ENCODE results near the gene ANKRD28.

Gene ANKRD28

GRCh38 chr3:15714448-15714847 is 83.3 kb downstream of the ANKRD28 start:
- no peak for DNase-seq

GRCh38 chr3:15713364-15713763 is 84.4 kb downstream of the ANKRD28 start:
- no peak for DNase-seq

GRCh38 chr3:15711281-15711680 is 86.5 kb downstream of the ANKRD28 start:
- no peak for DNase-seq

- DNase-seq, result peak; percentile 28 to 33
Measured at GRCh38 chr3:15708882-15709677, 88.7 kb downstream of the ANKRD28 start.

- no peak for DNase-seq
Measured at GRCh38 chr3:15707779-15708178, 90.0 kb downstream of the ANKRD28 start.

GRCh38 chr3:15703346-15703745 is 94.4 kb downstream of the ANKRD28 start:
- DNase-seq, result no peak

- DNase-seq, result no peak
Measured at GRCh38 chr3:15694628-15695027, 103.2 kb downstream of the ANKRD28 start.

GRCh38 chr3:15693355-15693754 is 104.4 kb downstream of the ANKRD28 start:
- DNase-seq, result no peak

GRCh38 chr3:15690748-15691147 is 107.0 kb downstream of the ANKRD28 start:
- DNase-seq, result no peak

- DNase-seq, result no peak
Measured at GRCh38 chr3:15690230-15690629, 107.5 kb downstream of the ANKRD28 start.

GRCh38 chr3:15685927-15686326 is 111.9 kb downstream of the ANKRD28 start:
- DNase-seq, result no peak

GRCh38 chr3:15683253-15683652 is 114.5 kb downstream of the ANKRD28 start:
- no peak for DNase-seq

- no peak for DNase-seq
Measured at GRCh38 chr3:15682561-15683185, 115.1 kb downstream of the ANKRD28 start.

GRCh38 chr3:15681668-15682067 is 116.1 kb downstream of the ANKRD28 start:
- DNase-seq, result no peak

GRCh38 chr3:15679306-15679705 is 118.5 kb downstream of the ANKRD28 start:
- no peak for DNase-seq

- DNase-seq, result no peak
Measured at GRCh38 chr3:15676259-15676658, 121.5 kb downstream of the ANKRD28 start.

- DNase-seq, result no peak
Measured at GRCh38 chr3:15673536-15673935, 124.2 kb downstream of the ANKRD28 start.

GRCh38 chr3:15667484-15667883 is 130.3 kb downstream of the ANKRD28 start:
- no peak for DNase-seq

GRCh38 chr3:15666277-15666676 is 131.5 kb downstream of the ANKRD28 start:
- DNase-seq, result no peak

- DNase-seq, result no peak
Measured at GRCh38 chr3:15665510-15666150, 132.1 kb downstream of the ANKRD28 start.

- no peak for DNase-seq
Measured at GRCh38 chr3:15664144-15664543, 133.6 kb downstream of the ANKRD28 start.

- no peak for DNase-seq
Measured at GRCh38 chr3:15660055-15660935, 137.5 kb downstream of the ANKRD28 start.

Data from AML-193 (cell line).